GM12878 (cell line): Measurements from ENCODE around the gene FAM81B. TPM values are rescaled to one million over a fixed set of nuclear protein-coding genes. Genes with fewer than 3 reads are reported as not detected.

Experiments
- BCLAF1 ChIP-seq: fragments of 450-650 bp; IDR thresholded peaks from 2 replicates; pipeline ENCODE4 v1.6.1; 2017; ENCODE audit warnings: antibody characterized with exemption, mild to moderate bottlenecking, moderate library complexity
- BRCA1 ChIP-seq: IDR thresholded peaks from 2 replicates; pipeline ENCODE4 v1.6.1; 2011; ENCODE audit warnings: low read depth, low read length, improper control_type of control experiment
- MTA2 ChIP-seq: fragments of 450-650 bp; IDR thresholded peaks from 2 replicates; pipeline ENCODE4 v1.6.1; 2016; ENCODE audit warnings: low read depth, mild to moderate bottlenecking, moderate library complexity
- RBBP5 ChIP-seq: fragments of 200-600 bp; sonication (generic); conservative IDR thresholded peaks from 2 replicates; pipeline ENCODE4 v1.6.1; 2016
- WRNIP1 ChIP-seq: IDR thresholded peaks from 2 replicates; pipeline ENCODE4 v1.6.1; 2011; ENCODE audit warnings: low read depth, low read length, improper control_type of control experiment, borderline replicate concordance
- ZNF592 ChIP-seq: fragments of 450-650 bp; IDR thresholded peaks from 2 replicates; pipeline ENCODE4 v1.6.1; 2017; ENCODE audit warnings: mild to moderate bottlenecking, moderate library complexity
- ZNF687 ChIP-seq: fragments of 450-650 bp; IDR thresholded peaks from 2 replicates; pipeline ENCODE4 v1.6.1; 2017; ENCODE audit warnings: mild to moderate bottlenecking, moderate library complexity
- polyA plus RNA-seq, 11 experiments: library from polyadenylated mRNA; depleted of rRNA in 4 of 11; unstranded in 6 of 11; stranded (reverse) in 5 of 11; fragments of >200 nt; fragmentation: Nextera tagmentation in 4 of 11; fragmentation: Illumina TruSeq in 1 of 11; extraction: Ambion mirVana in 4 of 11; extraction: Trizol in 1 of 11; gene quantifications; 1 replicate in 1 of 11; 2 replicates in 10 of 11; pipeline versions ENCODE4 v1.2.1 to v1.2.3, GENCODE V29; 2011 to 2016; ENCODE audit warnings: inconsistent platforms in 2 of 11, missing spikeins in 2 of 11, low read depth in 1 of 11
- total RNA-seq, 4 experiments: library from RNA; depleted of rRNA in 3 of 4; stranded (reverse); fragments of >200 nt in 3 of 4; fragmentation: Illumina TruSeq in 1 of 4; extraction: Trizol in 1 of 4; gene quantifications; 2 replicates each; pipeline versions ENCODE4 v1.2.1 to v1.2.3, GENCODE V29; 2013 to 2021

Gene FAM81B
- total and polyA plus RNA-seq, 10 of the 15 experiments (the other 5 are each of a cell fraction or from before 2014, with no cell fraction given): not detected

GRCh38 chr5:95374061-95374460 lies 17.1 kb upstream of the FAM81B start (continued):
- TF ChIP-seq ZNF687 (no peak), BRCA1 (no peak), WRNIP1 (no peak), BCLAF1 (no peak), ZNF592 (no peak), MTA2 (no peak), RBBP5 (no peak)
